OCI-LY7 (cell line): ENCODE measurements around the gene TMEM132E. TPM values are rescaled to one million over a fixed set of nuclear protein-coding genes. Genes with fewer than 3 reads are reported as not detected.

Source experiments
- BruUV-seq: library from RNA; stranded (reverse); fragments of 400-500 nt; replicated peaks from 2 replicates; lab custom pipeline; 2021; lab: Mats Ljungman, UMichigan
- CTCF ChIA-PET: fragments of 300-600 bp; sonication (Branson Sonifier 250); formaldehyde crosslinking; loops from one replicate; lab custom pipeline; 2022; ENCODE audit warnings: antibody characterized with exemption; ENCODE audit not compliant: unreplicated experiment; lab: Charles Lee
- POLR2A ChIA-PET: fragments of 300-600 bp; sonication (Branson Sonifier 250); formaldehyde crosslinking; loops from one replicate; lab custom pipeline; 2022; ENCODE audit warnings: antibody characterized with exemption; lab: Charles Lee
- DNase-seq: peaks from one replicate; pipeline ENCODE4 v3.0.0-alpha.2; 2015; ENCODE audit warnings: low spot score
- H2AFZ ChIP-seq: fragments of 200-600 bp; sonication (generic), shearing (Covaris generic); 2 replicates; pipeline ENCODE4 v1.6.1; 2014; ENCODE audit warnings: mild to moderate bottlenecking, antibody characterized with exemption, low read length, moderate library complexity
- H3K27ac ChIP-seq: fragments of 200-600 bp; sonication (generic); 2 replicates; pipeline ENCODE4 v1.5.1; 2014; ENCODE audit warnings: mixed run types, low read depth, mild to moderate bottlenecking, moderate library complexity, low read length, inconsistent platforms; ENCODE audit not compliant: poor library complexity, severe bottlenecking
- H3K36me3 ChIP-seq: fragments of 200-600 bp; sonication (generic); 2 replicates; pipeline ENCODE4 v1.6.1; 2014; ENCODE audit warnings: mild to moderate bottlenecking, antibody characterized with exemption, low read length, moderate library complexity, mixed read lengths; ENCODE audit not compliant: insufficient read depth
- H3K4me1 ChIP-seq: fragments of 200-600 bp; sonication (generic); 2 replicates; pipeline ENCODE4 v1.5.1; 2014; ENCODE audit warnings: mild to moderate bottlenecking, low read length; ENCODE audit not compliant: insufficient read depth, poor library complexity, severe bottlenecking
- H3K4me2 ChIP-seq: fragments of 200-600 bp; sonication (generic); 2 replicates; pipeline ENCODE4 v1.6.1; 2014; ENCODE audit warnings: mild to moderate bottlenecking, low read length
- H3K4me3 ChIP-seq: fragments of 200-600 bp; sonication (generic); 2 replicates; pipeline ENCODE4 v1.5.1; 2014; ENCODE audit warnings: mild to moderate bottlenecking, low read depth, low read length; ENCODE audit not compliant: poor library complexity, severe bottlenecking
- H3K79me2 ChIP-seq: fragments of 200-600 bp; sonication (generic); 2 replicates; pipeline ENCODE4 v1.6.1; 2016; ENCODE audit warnings: low read depth, mild to moderate bottlenecking, low read length, moderate library complexity, mixed read lengths; ENCODE audit not compliant: insufficient read depth
- H3K9me2 ChIP-seq: fragments of 200-600 bp; sonication (generic); 2 replicates; pipeline ENCODE4 v1.6.1; 2016; ENCODE audit warnings: mild to moderate bottlenecking, low read length, mixed read lengths; ENCODE audit not compliant: insufficient read depth
- H3K9me3 ChIP-seq: fragments of 200-600 bp; sonication (generic); 2 replicates; pipeline ENCODE4 v1.6.1; 2014; ENCODE audit warnings: mild to moderate bottlenecking, mixed run types, low read length, mixed read lengths
- H4K20me1 ChIP-seq: fragments of 200-600 bp; sonication (generic); 2 replicates; pipeline ENCODE4 v1.6.1; 2014; ENCODE audit warnings: mild to moderate bottlenecking, antibody characterized with exemption, low read length, moderate library complexity, mixed read lengths; ENCODE audit not compliant: insufficient read depth
- EZH2phosphoT487 ChIP-seq: fragments of 200-600 bp; sonication (generic); IDR thresholded peaks from 2 replicates; pipeline ENCODE4 v1.6.1; 2018; ENCODE audit warnings: low read depth, borderline replicate concordance, mild to moderate bottlenecking, mixed run types, antibody characterized with exemption, low read length, moderate library complexity, mixed read lengths
- intact Hi-C: fragments of 100-400 bp; cut with micrococcal nuclease; formaldehyde crosslinking; loops from one replicate; pipeline ENCODE4 v1.10.0; 2022; ENCODE audit not compliant: unreplicated experiment
- total RNA-seq, 2 experiments: library from RNA; depleted of rRNA in 1 of 2; stranded (reverse); fragments of >200 nt in 1 of 2; shearing (Covaris generic) in 1 of 2; gene quantifications; 2 replicates each; pipeline ENCODE4 v1.2.3, GENCODE V29; 2014 to 2022
- TF ChIP-seq, protein P1 (sequence below): fragments of 200-600 bp; sonication (generic); conservative IDR thresholded peaks from 2 replicates; pipeline ENCODE4 v1.5.1; 2014; ENCODE audit warnings: mild to moderate bottlenecking, antibody characterized with exemption, low read length, moderate library complexity, mixed read lengths

Gene TMEM132E
- total RNA-seq, 2 experiments from 2014 or later: not detected

DNA sequence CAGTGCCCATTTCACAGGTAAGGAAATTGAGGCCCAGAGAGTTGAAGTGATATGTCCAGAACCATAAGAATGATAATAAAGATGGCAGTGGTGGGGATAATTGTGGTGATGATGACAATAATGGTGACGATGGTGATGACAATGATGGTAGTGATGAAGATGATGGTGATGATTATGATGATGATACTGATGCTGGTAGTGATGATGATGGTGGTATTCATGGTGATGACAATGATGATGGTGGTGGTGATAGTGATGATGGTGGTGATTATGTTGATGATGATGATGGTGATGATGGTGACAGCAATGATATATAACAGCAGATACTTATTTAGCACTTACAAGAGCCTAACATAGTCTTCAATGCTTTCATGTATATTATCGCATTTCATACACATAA lies 18.1 kb upstream of the TMEM132E start:
- no peaks in the 10 kb centered on the region for H3K9me3 ChIP-seq
- H3K79me2 ChIP-seq: no peaks in the 10 kb centered on the region
- no peaks in the 10 kb centered on the region for H3K36me3 ChIP-seq
- intact Hi-C loops: no loop called here
- no peak overlapping the region for H2AFZ ChIP-seq
- POLR2A ChIA-PET: no interaction called here
- DNase-seq: no peak
- no peak overlapping the region for H3K4me3 ChIP-seq
- CTCF ChIA-PET: no interaction called here
- H3K27ac ChIP-seq: no peak overlapping the region
- no peaks in the 10 kb centered on the region for H3K4me1 ChIP-seq
- no peak overlapping the region for H3K4me2 ChIP-seq
- no peak for TF ChIP-seq EZH2phosphoT487
- TF ChIP-seq, protein P1, sequence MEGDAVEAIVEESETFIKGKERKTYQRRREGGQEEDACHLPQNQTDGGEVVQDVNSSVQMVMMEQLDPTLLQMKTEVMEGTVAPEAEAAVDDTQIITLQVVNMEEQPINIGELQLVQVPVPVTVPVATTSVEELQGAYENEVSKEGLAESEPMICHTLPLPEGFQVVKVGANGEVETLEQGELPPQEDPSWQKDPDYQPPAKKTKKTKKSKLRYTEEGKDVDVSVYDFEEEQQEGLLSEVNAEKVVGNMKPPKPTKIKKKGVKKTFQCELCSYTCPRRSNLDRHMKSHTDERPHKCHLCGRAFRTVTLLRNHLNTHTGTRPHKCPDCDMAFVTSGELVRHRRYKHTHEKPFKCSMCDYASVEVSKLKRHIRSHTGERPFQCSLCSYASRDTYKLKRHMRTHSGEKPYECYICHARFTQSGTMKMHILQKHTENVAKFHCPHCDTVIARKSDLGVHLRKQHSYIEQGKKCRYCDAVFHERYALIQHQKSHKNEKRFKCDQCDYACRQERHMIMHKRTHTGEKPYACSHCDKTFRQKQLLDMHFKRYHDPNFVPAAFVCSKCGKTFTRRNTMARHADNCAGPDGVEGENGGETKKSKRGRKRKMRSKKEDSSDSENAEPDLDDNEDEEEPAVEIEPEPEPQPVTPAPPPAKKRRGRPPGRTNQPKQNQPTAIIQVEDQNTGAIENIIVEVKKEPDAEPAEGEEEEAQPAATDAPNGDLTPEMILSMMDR: no peak
- no peaks in the 10 kb centered on the region for H3K9me2 ChIP-seq
- no TSS peak for BruUV-seq
- no peaks in the 10 kb centered on the region for H4K20me1 ChIP-seq

DNA sequence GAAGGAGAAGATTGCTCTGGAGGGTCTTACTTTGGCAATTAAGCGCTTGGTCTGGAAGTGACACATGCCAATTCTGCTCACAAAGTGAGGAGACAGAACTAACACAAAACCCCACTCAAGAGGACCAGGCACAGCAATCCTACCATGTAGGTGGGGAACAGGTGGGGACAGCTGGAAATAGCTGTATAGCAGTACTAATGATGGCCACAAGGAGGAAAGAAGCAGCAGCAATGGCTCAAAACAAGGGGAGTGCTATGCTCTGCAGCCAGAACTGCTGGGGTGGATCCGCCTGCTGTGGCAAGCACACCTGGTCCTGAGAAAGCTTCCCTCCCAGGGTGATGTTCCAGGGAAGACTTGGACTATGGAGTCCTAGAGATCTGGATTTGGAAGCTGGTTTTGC lies 17.0 kb upstream of the TMEM132E start:
- H2AFZ ChIP-seq: no peak overlapping the region
- H4K20me1 ChIP-seq: no peaks in the 10 kb centered on the region
- no peak overlapping the region for H3K27ac ChIP-seq
- TF ChIP-seq EZH2phosphoT487: no peak
- TF ChIP-seq, protein P1: peak; percentile 52
- H3K36me3 ChIP-seq: no peaks in the 10 kb centered on the region
- no peak overlapping the region for H3K4me2 ChIP-seq
- H3K4me3 ChIP-seq: no peak overlapping the region
- DNase-seq: peak; percentile 24
- H3K9me3 ChIP-seq: no peaks in the 10 kb centered on the region
- H3K9me2 ChIP-seq: no peaks in the 10 kb centered on the region
- CTCF ChIA-PET: no interaction called here
- POLR2A ChIA-PET: no interaction called here
- intact Hi-C loops: no loop called here
- H3K79me2 ChIP-seq: no peaks in the 10 kb centered on the region
- H3K4me1 ChIP-seq: no peaks in the 10 kb centered on the region
- BruUV-seq: no TSS peak

DNA sequence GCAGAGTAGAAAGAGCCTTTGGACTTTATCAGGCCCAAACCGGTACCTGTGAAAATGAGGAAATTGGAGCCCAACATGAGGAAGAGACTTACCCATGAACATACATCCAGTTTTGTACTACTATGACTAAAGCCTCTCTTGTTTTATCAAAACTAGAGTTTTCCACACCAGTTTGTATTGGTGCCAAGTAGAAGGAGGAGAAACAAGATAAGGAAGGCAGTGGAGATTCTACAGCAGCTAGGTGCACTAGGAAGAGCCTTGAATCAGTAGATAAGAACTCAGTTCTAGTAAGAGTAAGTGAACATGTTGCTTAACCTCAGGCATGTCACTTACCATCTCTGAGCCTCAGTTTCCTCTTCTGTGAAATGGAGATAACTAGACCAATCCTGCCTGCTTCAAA lies 13.7 kb upstream of the TMEM132E start:
- Histone ChIP-seq H3K79me2 (no peaks in the 10 kb centered on the region), H2AFZ (no peak overlapping the region), H3K4me1 (no peaks in the 10 kb centered on the region), H3K9me3 (no peaks in the 10 kb centered on the region), H3K4me2 (no peak overlapping the region), H3K9me2 (no peaks in the 10 kb centered on the region), H3K36me3 (no peaks in the 10 kb centered on the region), H3K4me3 (no peak overlapping the region), H3K27ac (no peak overlapping the region), H4K20me1 (no peaks in the 10 kb centered on the region)
- DNase-seq: no peak
- ChIA-PET POLR2A (no interaction called here), CTCF (no interaction called here)
- no TSS peak for BruUV-seq
- TF ChIP-seq, protein P1: no peak
- no peak for TF ChIP-seq EZH2phosphoT487
- intact Hi-C loops: no loop called here
